Fibroblast of pulmonary artery (primary cell): ENCODE measurements around the gene RANBP3L.

Experiments used
- DNase-seq: peaks from one replicate; pipeline ENCODE4 v3.0.0-alpha.2; 2010; ENCODE audit warnings: low read depth
- H3K4me3 ChIP-seq: replicated peaks from 2 replicates; pipeline ENCODE4 v1.5.1; 2011; ENCODE audit warnings: low read depth, mild to moderate bottlenecking, control low read depth, low read length, moderate library complexity
- CTCF ChIP-seq: IDR thresholded peaks from 2 replicates; pipeline ENCODE4 v1.5.1; 2011; ENCODE audit warnings: mild to moderate bottlenecking, control low read depth, low read length, inconsistent platforms; ENCODE audit errors: missing control alignments

Gene RANBP3L

GRCh38 chr5:36217988-36218387 is 83.7 kb downstream of the RANBP3L start:
- no peak for DNase-seq
- H3K4me3 ChIP-seq, result no peak overlapping the region
- no peak for TF ChIP-seq CTCF

GRCh38 chr5:36217567-36217966 is 84.1 kb downstream of the RANBP3L start:
- TF ChIP-seq CTCF, result no peak
- no peak for DNase-seq
- H3K4me3 ChIP-seq, result no peak overlapping the region

GRCh38 chr5:36215910-36216309 is 85.8 kb downstream of the RANBP3L start:
- TF ChIP-seq CTCF, result no peak
- no peak overlapping the region for H3K4me3 ChIP-seq
- DNase-seq, result no peak

- H3K4me3 ChIP-seq, result no peak overlapping the region
- DNase-seq, result no peak
- TF ChIP-seq CTCF, result no peak
Observed at GRCh38 chr5:36214436-36214835, 87.3 kb downstream of the RANBP3L start.

GRCh38 chr5:36209664-36210063 is 92.0 kb downstream of the RANBP3L start:
- DNase-seq, result peak; percentile 8
- no peak overlapping the region for H3K4me3 ChIP-seq
- TF ChIP-seq CTCF, result no peak

- DNase-seq, result no peak
- TF ChIP-seq CTCF, result no peak
- H3K4me3 ChIP-seq, result no peak overlapping the region
Observed at GRCh38 chr5:36208786-36209185, 92.9 kb downstream of the RANBP3L start.

GRCh38 chr5:36206913-36207312 is 94.8 kb downstream of the RANBP3L start:
- peak; percentile 8 for DNase-seq
- no peak for TF ChIP-seq CTCF
- H3K4me3 ChIP-seq, result no peak overlapping the region
